Activated CD8-positive, alpha-beta memory T cell treated with anti-CD3 and anti-CD28 coated beads, Interleukin-2, amount 10 ng/mL, durations not matched to agents 7 days and 5 days (primary cell): Measurements from ENCODE around the gene WNT7A. TPM values are rescaled to one million over a fixed set of nuclear protein-coding genes. Genes with fewer than 3 reads are reported as not detected.

ENCODE experiments used
- ATAC-seq: fragments of 150-1000 bp; cut with Tn5 transposase; one replicate; pipeline ENCODE4 v1.10.0; 2021; ENCODE audit warnings: moderate library complexity
- CTCF ChIA-PET: fragments of 350-600 bp; sonication (Branson Sonifier 250); formaldehyde crosslinking; loops from one replicate; lab custom pipeline; 2021; ENCODE audit warnings: antibody characterized with exemption; lab: Charles Lee
- DNase-seq: peaks from one replicate; pipeline ENCODE4 v3.0.0-alpha.2; 2020
- H3K27ac Mint-ChIP-seq: one replicate; pipeline ENCODE4 v1.8.0; 2021; ENCODE audit warnings: mild to moderate bottlenecking, mixed read lengths
- H3K27me3 Mint-ChIP-seq: one replicate; pipeline ENCODE4 v1.8.0; 2021; ENCODE audit warnings: mixed read lengths
- H3K36me3 Mint-ChIP-seq: one replicate; pipeline ENCODE4 v1.8.0; 2021; ENCODE audit warnings: mild to moderate bottlenecking, mixed read lengths
- H3K4me1 Mint-ChIP-seq: one replicate; pipeline ENCODE4 v1.8.0; 2021; ENCODE audit warnings: mixed read lengths
- H3K4me3 Mint-ChIP-seq: one replicate; pipeline ENCODE4 v1.8.0; 2021; ENCODE audit warnings: mild to moderate bottlenecking, moderate library complexity, mixed read lengths
- H3K9me3 Mint-ChIP-seq: one replicate; pipeline ENCODE4 v1.8.0; 2022; ENCODE audit warnings: low read depth, mixed read lengths
- total RNA-seq, 2 experiments: library from RNA; stranded (reverse); gene quantifications; one replicate each; pipeline ENCODE4 v1.2.3, GENCODE V29; 2021

WNT7A gene
- total RNA-seq, 2 experiments from 2014 or later: not detected

GRCh38 chr3:13833506-13834257 lies 46.2 kb downstream of the WNT7A start:
- CTCF ChIA-PET: no interaction called here
- DNase-seq (no peak), ATAC-seq (no peak)
- H3K36me3 Mint-ChIP-seq: no peaks in the 10 kb centered on the region
- H3K27ac Mint-ChIP-seq: no peak overlapping the region
- no peaks in the 10 kb centered on the region for H3K9me3 Mint-ChIP-seq
- H3K4me3 Mint-ChIP-seq: no peak overlapping the region
- no peaks in the 10 kb centered on the region for H3K4me1 Mint-ChIP-seq
- no peaks in the 10 kb centered on the region for H3K27me3 Mint-ChIP-seq

- H3K9me3 Mint-ChIP-seq: no peaks in the 10 kb centered on the region
- ATAC-seq: no peak
- CTCF ChIA-PET: no interaction called here
- H3K27me3 Mint-ChIP-seq: no peaks in the 10 kb centered on the region
- no peaks in the 10 kb centered on the region for H3K4me1 Mint-ChIP-seq
- H3K4me3 Mint-ChIP-seq: no peak overlapping the region
- H3K27ac Mint-ChIP-seq: no peak overlapping the region
- DNase-seq: no peak
- H3K36me3 Mint-ChIP-seq: no peaks in the 10 kb centered on the region
These were observed 47.7 kb downstream of the WNT7A start for GRCh38 chr3:13832130-13832529.

- DNase-seq (no peak), ATAC-seq (no peak)
- Mint-ChIP-seq H3K4me3 (no peak overlapping the region), H3K27ac (no peak overlapping the region), H3K27me3 (no peaks in the 10 kb centered on the region), H3K36me3 (no peaks in the 10 kb centered on the region), H3K9me3 (no peaks in the 10 kb centered on the region), H3K4me1 (no peaks in the 10 kb centered on the region)
- CTCF ChIA-PET: interaction anchor here (1.2 kb wide), 1 partner anchor 14 kb away, joined by 3 read pairs; no protein-coding TSS in a partner anchor
These were observed 48.4 kb downstream of the WNT7A start for GRCh38 chr3:13831386-13831996.

GRCh38 chr3:13829311-13829710 lies 50.6 kb downstream of the WNT7A start:
- ATAC-seq (no peak), DNase-seq (no peak)
- no peaks in the 10 kb centered on the region for H3K9me3 Mint-ChIP-seq
- no peaks in the 10 kb centered on the region for H3K4me1 Mint-ChIP-seq
- no peak overlapping the region for H3K4me3 Mint-ChIP-seq
- no peaks in the 10 kb centered on the region for H3K27me3 Mint-ChIP-seq
- CTCF ChIA-PET: no interaction called here
- no peak overlapping the region for H3K27ac Mint-ChIP-seq
- no peaks in the 10 kb centered on the region for H3K36me3 Mint-ChIP-seq

- ATAC-seq (no peak), DNase-seq (no peak)
- H3K27ac Mint-ChIP-seq: no peak overlapping the region
- H3K36me3 Mint-ChIP-seq: no peaks in the 10 kb centered on the region
- CTCF ChIA-PET: no interaction called here
- no peaks in the 10 kb centered on the region for H3K4me1 Mint-ChIP-seq
- H3K4me3 Mint-ChIP-seq: no peak overlapping the region
- H3K9me3 Mint-ChIP-seq: no peaks in the 10 kb centered on the region
- no peaks in the 10 kb centered on the region for H3K27me3 Mint-ChIP-seq
These were observed 51.2 kb downstream of the WNT7A start for GRCh38 chr3:13828501-13829265.

GRCh38 chr3:13827699-13828098 lies 52.2 kb downstream of the WNT7A start:
- Mint-ChIP-seq H3K9me3 (no peaks in the 10 kb centered on the region), H3K4me3 (no peak overlapping the region), H3K27me3 (no peaks in the 10 kb centered on the region), H3K27ac (no peak overlapping the region), H3K4me1 (no peaks in the 10 kb centered on the region), H3K36me3 (no peaks in the 10 kb centered on the region)
- ATAC-seq (no peak), DNase-seq (no peak)
- CTCF ChIA-PET: no interaction called here

- Mint-ChIP-seq H3K4me1 (no peaks in the 10 kb centered on the region), H3K27me3 (no peaks in the 10 kb centered on the region), H3K9me3 (no peaks in the 10 kb centered on the region), H3K36me3 (no peaks in the 10 kb centered on the region), H3K4me3 (no peak overlapping the region), H3K27ac (no peak overlapping the region)
- DNase-seq (no peak), ATAC-seq (no peak)
- CTCF ChIA-PET: no interaction called here
These were observed 52.6 kb downstream of the WNT7A start for GRCh38 chr3:13827256-13827655.

- CTCF ChIA-PET: no interaction called here
- no peak overlapping the region for H3K27ac Mint-ChIP-seq
- ATAC-seq: no peak
These were observed 53.2 kb downstream of the WNT7A start for GRCh38 chr3:13826672-13827071.

GRCh38 chr3:13825821-13826220 lies 54.0 kb downstream of the WNT7A start:
- Mint-ChIP-seq H3K36me3 (no peaks in the 10 kb centered on the region), H3K4me1 (no peaks in the 10 kb centered on the region), H3K9me3 (no peaks in the 10 kb centered on the region), H3K4me3 (no peak overlapping the region), H3K27ac (no peak overlapping the region), H3K27me3 (no peaks in the 10 kb centered on the region)
- CTCF ChIA-PET: interaction anchor here (1.0 kb wide), 1 partner anchor 13 kb away, joined by 3 read pairs; no protein-coding TSS in a partner anchor
- DNase-seq (no peak), ATAC-seq (no peak)

More at GRCh38 chr3:13826672-13827071, 53.2 kb downstream of the WNT7A start:
- H3K36me3 Mint-ChIP-seq: no peaks in the 10 kb centered on the region
- no peaks in the 10 kb centered on the region for H3K4me1 Mint-ChIP-seq
- H3K4me3 Mint-ChIP-seq: no peak overlapping the region
- no peak for DNase-seq
- H3K27me3 Mint-ChIP-seq: no peaks in the 10 kb centered on the region
- H3K9me3 Mint-ChIP-seq: no peaks in the 10 kb centered on the region

GRCh38 chr3:13825311-13825579 lies 54.6 kb downstream of the WNT7A start:
- no peak overlapping the region for H3K4me3 Mint-ChIP-seq
- no peak for ATAC-seq
- no peaks in the 10 kb centered on the region for H3K36me3 Mint-ChIP-seq
- no peak for DNase-seq
- H3K27me3 Mint-ChIP-seq: no peaks in the 10 kb centered on the region
- CTCF ChIA-PET: interaction anchor here (1.0 kb wide), 1 partner anchor 13 kb away, joined by 3 read pairs; no protein-coding TSS in a partner anchor
- H3K27ac Mint-ChIP-seq: no peak overlapping the region
- H3K9me3 Mint-ChIP-seq: no peaks in the 10 kb centered on the region
- H3K4me1 Mint-ChIP-seq: no peaks in the 10 kb centered on the region

- no peak overlapping the region for H3K4me3 Mint-ChIP-seq
- H3K4me1 Mint-ChIP-seq: no peaks in the 10 kb centered on the region
- H3K27me3 Mint-ChIP-seq: no peaks in the 10 kb centered on the region
- ATAC-seq (no peak), DNase-seq (no peak)
- no peak overlapping the region for H3K27ac Mint-ChIP-seq
- H3K9me3 Mint-ChIP-seq: no peaks in the 10 kb centered on the region
- CTCF ChIA-PET: interaction anchor here (1.0 kb wide), 1 partner anchor 14 kb away, joined by 3 read pairs; no protein-coding TSS in a partner anchor
- H3K36me3 Mint-ChIP-seq: no peaks in the 10 kb centered on the region
These were observed 55.2 kb downstream of the WNT7A start for GRCh38 chr3:13824521-13825310.

GRCh38 chr3:13823692-13824091 lies 56.2 kb downstream of the WNT7A start:
- Mint-ChIP-seq H3K36me3 (no peaks in the 10 kb centered on the region), H3K27ac (no peak overlapping the region), H3K4me3 (no peak overlapping the region), H3K4me1 (no peaks in the 10 kb centered on the region), H3K9me3 (no peaks in the 10 kb centered on the region), H3K27me3 (no peaks in the 10 kb centered on the region)
- ATAC-seq (no peak), DNase-seq (no peak)
- CTCF ChIA-PET: no interaction called here

- CTCF ChIA-PET: no interaction called here
- H3K9me3 Mint-ChIP-seq: peaks cover 3% of the 10 kb centered on the region
- H3K4me1 Mint-ChIP-seq: no peaks in the 10 kb centered on the region
- H3K4me3 Mint-ChIP-seq: no peak overlapping the region
- ATAC-seq (no peak), DNase-seq (no peak)
- H3K27ac Mint-ChIP-seq: no peak overlapping the region
- no peaks in the 10 kb centered on the region for H3K36me3 Mint-ChIP-seq
- H3K27me3 Mint-ChIP-seq: no peaks in the 10 kb centered on the region
These were observed 56.8 kb downstream of the WNT7A start for GRCh38 chr3:13822871-13823585.
